H1 (cell line): ENCODE data around the gene POLR2H. TPM values are rescaled to one million over a fixed set of nuclear protein-coding genes. Genes with fewer than 3 reads are reported as not detected.

Experiments
- CTCF ChIA-PET: fragments of 300-600 bp; sonication (Branson Sonifier 250); formaldehyde crosslinking; loops from one replicate; lab custom pipeline; 2021; ENCODE audit not compliant: partially characterized antibody; lab: Charles Lee
- POLR2A ChIA-PET: fragments of 300-600 bp; sonication (Branson Sonifier 250); formaldehyde crosslinking; loops from one replicate; lab custom pipeline; 2021; ENCODE audit warnings: inconsistent platforms; ENCODE audit not compliant: partially characterized antibody; lab: Charles Lee
- DNase-seq, 2 experiments: peaks; one replicate each; pipeline versions ENCODE4 v3.0.0 to v3.0.0-alpha.2; 2010 to 2022; ENCODE audit warnings: low spot score in 2 of 2, low read depth in 1 of 2, mixed read lengths in 1 of 2
- FAIRE-seq: peaks from 2 replicates; lab custom pipeline; 2011; peaks lifted over from hg19 to GRCh38; lab: Jason Lieb, UNC
- H2AFZ ChIP-seq: 2 replicates; pipeline ENCODE4 v1.8.1; 2012; ENCODE audit warnings: low read length, inconsistent platforms
- H2AK5ac ChIP-seq: 2 replicates; pipeline ENCODE4 v1.6.1; 2013; ENCODE audit warnings: low read depth, low read length
- H2BK120ac ChIP-seq: replicated peaks from 2 replicates; pipeline ENCODE3; 2013; ENCODE audit warnings: low read depth, low read length, inconsistent platforms
- H2BK12ac ChIP-seq: 2 replicates; pipeline ENCODE4 v1.6.1; 2013; ENCODE audit warnings: low read depth, low read length
- H2BK15ac ChIP-seq: 2 replicates; pipeline ENCODE4 v1.6.1; 2013; ENCODE audit warnings: low read length
- H2BK20ac ChIP-seq: 2 replicates; pipeline ENCODE4 v1.6.1; 2013; ENCODE audit warnings: low read length
- H2BK5ac ChIP-seq: 2 replicates; pipeline ENCODE4 v1.6.1; 2013; ENCODE audit warnings: low read depth, low read length
- H3K14ac ChIP-seq: 2 replicates; pipeline ENCODE4 v1.6.1; 2013; ENCODE audit warnings: inconsistent platforms; ENCODE audit not compliant: insufficient read length
- H3K18ac ChIP-seq: 2 replicates; pipeline ENCODE4 v1.6.1; 2013; ENCODE audit warnings: low read length; ENCODE audit errors: extremely low read depth
- H3K23ac ChIP-seq: 2 replicates; pipeline ENCODE4 v1.6.1; 2013; ENCODE audit warnings: inconsistent platforms; ENCODE audit not compliant: insufficient read length
- H3K23me2 ChIP-seq: 2 replicates; pipeline ENCODE4 v1.6.1; 2013; ENCODE audit warnings: low read depth, low read length
- H3K27ac ChIP-seq: 2 replicates; pipeline ENCODE4 v1.6.1; 2011; ENCODE audit warnings: low read depth, low read length, inconsistent platforms
- H3K27me3 ChIP-seq, 4 experiments: replicated peaks in 1 of 4; 1 replicate in 1 of 4; 2 replicates in 3 of 4; pipeline versions ENCODE4 v1.6.1 to v1.8.1; 2011 to 2013; ENCODE audit warnings: low read length in 3 of 4, mild to moderate bottlenecking in 3 of 4, inconsistent platforms in 2 of 4, mixed read lengths in 2 of 4, moderate library complexity in 1 of 4; ENCODE audit not compliant: control insufficient read depth in 3 of 4, insufficient read depth in 3 of 4; ENCODE audit errors: extremely low read depth in 1 of 4
- H3K36me3 ChIP-seq, 4 experiments: 2 replicates each; pipeline versions ENCODE4 v1.6.1 to v1.8.1; 2011 to 2013; ENCODE audit warnings: mild to moderate bottlenecking in 4 of 4, low read length in 3 of 4, moderate library complexity in 2 of 4, control low read depth in 1 of 4, inconsistent platforms in 1 of 4; ENCODE audit not compliant: insufficient read depth in 4 of 4, control insufficient read depth in 2 of 4
- H3K4ac ChIP-seq: replicated peaks from 2 replicates; pipeline ENCODE3; 2013; ENCODE audit warnings: low read length, low read depth, mixed read lengths, inconsistent platforms; ENCODE audit not compliant: insufficient read length
- H3K4me1 ChIP-seq, 4 experiments: replicated peaks in 1 of 4; 1 replicate in 1 of 4; 2 replicates in 3 of 4; pipeline versions ENCODE4 v1.6.1 to v1.8.1; 2011 to 2013; ENCODE audit warnings: low read length in 3 of 4, inconsistent platforms in 2 of 4, mixed read lengths in 1 of 4; ENCODE audit not compliant: insufficient read depth in 4 of 4, control insufficient read depth in 3 of 4
- H3K4me2 ChIP-seq, 2 experiments: 2 replicates each; pipeline versions ENCODE4 v1.6.1 to v1.8.1; 2011 to 2013; ENCODE audit warnings: low read depth in 2 of 2, low read length in 2 of 2, control low read depth in 1 of 2, inconsistent platforms in 1 of 2, mild to moderate bottlenecking in 1 of 2; ENCODE audit not compliant: insufficient read depth in 1 of 2
- H3K4me3 ChIP-seq, 4 experiments: fragments of 200-600, 300-600 bp in 1 of 4; sonication (generic), shearing (Covaris generic), sonication (Bioruptor Twin) in 1 of 4; 2 replicates each; pipeline versions ENCODE4 v1.5.1 to v1.8.1; 2011 to 2016; ENCODE audit warnings: low read length in 4 of 4, low read depth in 3 of 4, control low read depth in 2 of 4, inconsistent platforms in 2 of 4, mild to moderate bottlenecking in 2 of 4, mixed read lengths in 1 of 4, moderate library complexity in 1 of 4; ENCODE audit not compliant: insufficient read depth in 2 of 4; ENCODE audit errors: extremely low read depth in 1 of 4
- H3K56ac ChIP-seq: replicated peaks from 2 replicates; pipeline ENCODE3; 2013; ENCODE audit warnings: low read depth, mild to moderate bottlenecking, mixed read lengths, low read length, inconsistent platforms; ENCODE audit not compliant: insufficient read length
- H3K79me1 ChIP-seq: 2 replicates; pipeline ENCODE4 v1.6.1; 2013; ENCODE audit warnings: low read depth, low read length, control low read depth
- H3K79me2 ChIP-seq, 2 experiments: 2 replicates each; pipeline versions ENCODE4 v1.6.1 to v1.8.1; 2012 to 2013; ENCODE audit warnings: low read length in 2 of 2, mild to moderate bottlenecking in 2 of 2, inconsistent platforms in 1 of 2; ENCODE audit not compliant: insufficient read depth in 2 of 2, control insufficient read depth in 1 of 2
- H3K9ac ChIP-seq, 4 experiments: replicated peaks in 1 of 4; 1 replicate in 1 of 4; 2 replicates in 3 of 4; pipeline versions ENCODE4 v1.6.1 to v1.8.1; 2011 to 2013; ENCODE audit warnings: low read depth in 3 of 4, low read length in 3 of 4, control low read depth in 2 of 4, mild to moderate bottlenecking in 2 of 4, moderate library complexity in 2 of 4, inconsistent platforms in 1 of 4; ENCODE audit errors: extremely low read depth in 1 of 4
- H3K9me3 ChIP-seq, 2 experiments: 2 replicates each; pipeline versions ENCODE4 v1.6.1 to v1.8.1; 2012 to 2013; ENCODE audit warnings: mild to moderate bottlenecking in 2 of 2, moderate library complexity in 2 of 2, control low read depth in 1 of 2, inconsistent platforms in 1 of 2, low read depth in 1 of 2, low read length in 1 of 2, mixed read lengths in 1 of 2; ENCODE audit not compliant: insufficient read depth in 2 of 2
- H4K20me1 ChIP-seq, 2 experiments: replicated peaks in 1 of 2; 2 replicates each; pipeline versions ENCODE3 to v1.8.1; 2011 to 2013; ENCODE audit warnings: inconsistent platforms in 2 of 2, low read length in 2 of 2, mild to moderate bottlenecking in 1 of 2; ENCODE audit not compliant: insufficient read depth in 2 of 2, control insufficient read depth in 1 of 2
- H4K5ac ChIP-seq: 2 replicates; pipeline ENCODE4 v1.6.1; 2013; ENCODE audit warnings: low read length, low read depth, mixed read lengths, inconsistent platforms; ENCODE audit not compliant: insufficient read length
- H4K8ac ChIP-seq: 2 replicates; pipeline ENCODE4 v1.8.0; 2013; ENCODE audit warnings: mild to moderate bottlenecking, moderate library complexity, low read length, inconsistent platforms; ENCODE audit not compliant: insufficient read depth; ENCODE audit errors: extremely low read depth
- H4K91ac ChIP-seq: replicated peaks from 2 replicates; pipeline ENCODE3; 2013; ENCODE audit warnings: low read length, mixed read lengths, inconsistent platforms; ENCODE audit not compliant: insufficient read length
- EGR1 ChIP-seq: IDR thresholded peaks from 2 replicates; pipeline ENCODE4 v1.6.1; 2011; ENCODE audit warnings: low read depth, low read length, borderline replicate concordance
- MAX ChIP-seq: IDR thresholded peaks from 2 replicates; pipeline ENCODE4 v1.6.1; 2012; ENCODE audit warnings: inconsistent platforms
- TCF12 ChIP-seq: IDR thresholded peaks from 2 replicates; pipeline ENCODE4 v1.6.1; 2011; ENCODE audit warnings: low read depth, mild to moderate bottlenecking, low read length
- WGBS, 2 experiments: shearing (Covaris generic) in 1 of 2; methylation state at CpG; one replicate each; pipeline versions ENCODE4 v1.1.6 to v1.1.7; 2013 to 2015; ENCODE audit warnings: low lambda C conversion rate in 2 of 2, mixed read lengths in 2 of 2, inconsistent platforms in 1 of 2, low coverage in 1 of 2, missing lambda C conversion rate in 1 of 2; ENCODE audit not compliant: insufficient replicate concordance in 2 of 2, insufficient coverage in 1 of 2, insufficient read length in 1 of 2; ENCODE audit errors: extremely low coverage in 1 of 2, missing lambda C conversion rate in 1 of 2; 5-methylcytosine and 5-hydroxymethylcytosine counted together
- polyA plus RNA-seq, 7 experiments: library from polyadenylated mRNA; depleted of rRNA in 3 of 7; stranded (reverse) in 5 of 7; unstranded in 2 of 7; fragments of >200 nt in 5 of 7; fragments of 200-250 nt in 2 of 7; gene quantifications; 1 replicate in 5 of 7; 2 replicates in 1 of 7; 4 replicates in 1 of 7; pipeline versions ENCODE4 v1.2.1 to v1.2.3, GENCODE V29; 2011 to 2013; ENCODE audit warnings: missing spikeins in 2 of 7, mixed read lengths in 2 of 7
- total RNA-seq: library from RNA; stranded (reverse); fragmentation: NEBNext Ultra II Directional; extraction: Animal tissue kit (Norgen Biotek cat#: 25700); gene quantifications from 2 replicates; pipeline ENCODE4 v1.2.1, GENCODE V29; 2021

The POLR2H gene
- total and polyA plus RNA-seq, 2 of the 8 experiments (the other 6 are each of a cell fraction or from before 2014, with no cell fraction given), result 113 to 335 TPM

- Histone ChIP-seq H4K20me1 (peaks cover 6 to 11% of the 10 kb centered on the region in 2 experiments), H3K23me2 (peaks cover 22% of the 10 kb centered on the region), H3K27ac (no peak overlapping the region), H3K4ac (no peak overlapping the region), H3K56ac (no peak overlapping the region), H3K9ac (peak overlapping the region in 2 of 4 experiments; percentile 27 to 92; a peak in 3 of 7 replicates), H2AK5ac (peak overlapping the region; percentile 95; the same call in 1 of the 2 replicates), H2BK20ac (no peak overlapping the region), H3K14ac (no peak overlapping the region), H3K4me2 (peak overlapping the region; percentile 94 to 98), H2BK12ac (peak overlapping the region; percentile 75; the same call in 1 of the 2 replicates), H3K23ac (no peak overlapping the region), H2AFZ (no peak overlapping the region), H2BK5ac (no peak overlapping the region), H2BK120ac (no peak overlapping the region), H4K5ac (no peak overlapping the region), H3K9me3 (no peaks in the 10 kb centered on the region), H3K27me3 (peaks cover 0 to 8% (median 3%) of the 10 kb centered on the region in 4 experiments; a peak in 3 of 7 replicates), H3K4me3 (peak overlapping the region; percentile 77 to 88 (median 80)), H3K18ac (peak overlapping the region; percentile 15; the same call in 1 of the 2 replicates), H2BK15ac (0 out of 2 replicates have a peak overlapping the region, but pooled peaks have one; percentile 61), H3K36me3 (peaks cover 8 to 31% (median 18%) of the 10 kb centered on the region in 4 experiments; a peak in 5 of 8 replicates), H3K4me1 (peaks cover 3 to 18% (median 12%) of the 10 kb centered on the region in 4 experiments), H4K91ac (no peak overlapping the region), H3K79me2 (peaks cover 0 to 15% of the 10 kb centered on the region in 2 experiments; a peak in 2 of 4 replicates), H3K79me1 (0 out of 2 replicates have a peak, but pooled peaks cover 3% of the 10 kb centered on the region), H4K8ac (no peak overlapping the region)
- POLR2A ChIA-PET, result interaction anchor here (0.6 to 5.2 kb wide), 14 partner anchors 8 to 183 kb away, joined by 3 to 32 read pairs (median 4); partner anchors contain the start of gene FAM131A
- TF ChIP-seq EGR1 (no peak), MAX (0 out of 2 replicates have a peak, but pooled peaks have one; percentile 17), TCF12 (no peak)
- CTCF ChIA-PET, result interaction anchor here (0.7 to 7.1 kb wide), 13 partner anchors 7 to 465 kb away, joined by 3 to 47 read pairs (median 4); partner anchors contain the start of genes EEF1AKMT4 and FAM131A
- FAIRE-seq (no peak), DNase-seq (no peak)
- 49 to 100% methylated on average over 3 to 10 of the region's 12 CpGs for whole genome bisulfite sequencing, 2 experiments
Measured at GRCh38 chr3:184360070-184360928, 1.2 kb upstream of the POLR2H start.
